Measurements from ENCODE around the gene ELAVL1.
"Not testable (repeated sequence)": the region's sequence is repeated elsewhere in the genome, so short reads cannot be mapped to it uniquely, and the experiment has no call there.

The ELAVL1 gene

DNA sequence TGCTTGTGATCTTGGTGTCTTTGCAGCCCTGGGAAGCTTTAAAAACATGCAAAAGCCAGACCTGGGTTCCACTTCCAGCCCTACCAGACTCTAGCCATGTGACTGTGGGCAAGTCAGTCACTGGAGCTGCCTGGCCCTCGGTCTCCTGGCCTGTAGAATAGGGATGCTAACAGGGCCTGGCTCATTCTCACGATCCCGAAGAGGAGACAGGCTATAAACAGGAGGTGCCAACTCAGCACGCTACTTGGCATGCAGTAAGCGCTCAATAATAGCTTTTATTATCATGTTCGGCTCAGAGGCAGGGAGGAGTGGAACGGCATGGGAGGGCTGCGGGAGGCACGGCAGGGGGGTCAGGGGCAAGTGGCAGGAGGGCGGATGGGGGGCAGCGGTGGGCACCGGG, 81.2 kb downstream of the ELAVL1 start:
- no peak for DNase-seq (ENCODE audit: low read depth, low spot score)

DNA sequence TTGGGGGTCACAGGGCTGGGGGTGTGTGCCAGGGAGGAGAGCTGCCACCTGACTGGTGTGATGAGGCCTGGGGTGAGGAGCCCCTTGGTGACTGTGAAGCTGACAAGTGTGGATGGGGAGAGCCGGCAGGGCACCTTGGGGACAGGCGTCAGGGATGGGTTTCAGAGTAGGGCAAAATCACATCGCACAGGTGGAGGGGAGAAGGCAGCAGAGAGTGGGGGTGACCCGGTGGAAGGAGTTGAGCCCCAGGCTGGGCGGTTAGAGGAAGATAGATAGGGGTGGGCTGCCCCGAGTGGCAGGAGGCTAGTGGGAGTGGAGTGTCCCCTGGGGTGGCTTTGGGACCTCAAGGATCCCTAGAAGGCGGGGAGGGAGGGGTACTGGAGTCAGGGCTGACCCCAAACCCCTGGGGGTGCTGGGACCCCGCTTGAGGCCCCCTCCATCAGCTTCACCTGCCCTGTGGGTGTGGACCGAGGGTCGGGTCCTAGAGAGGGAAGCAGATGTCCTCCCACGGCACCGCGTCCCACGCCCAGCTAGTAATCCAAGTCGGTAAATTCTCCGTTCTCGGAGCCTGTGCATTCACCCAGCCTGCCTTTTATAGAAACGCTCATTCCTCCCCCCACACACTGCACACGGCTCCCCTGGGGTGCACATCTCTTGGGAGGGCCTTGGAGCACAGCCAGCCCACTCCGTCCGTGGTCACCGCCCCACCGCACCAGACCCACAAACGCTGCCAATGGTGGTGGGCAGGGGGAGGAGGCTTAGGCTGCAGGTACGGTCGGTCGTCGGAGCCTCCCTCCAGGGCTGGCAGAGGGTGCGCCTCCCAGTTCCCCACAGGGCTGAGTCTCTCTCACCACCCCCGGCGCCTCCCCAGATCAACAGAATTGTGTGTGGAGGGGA, 81.9 kb downstream of the ELAVL1 start:
- no peak for DNase-seq (ENCODE audit: low read depth, low spot score)

DNA sequence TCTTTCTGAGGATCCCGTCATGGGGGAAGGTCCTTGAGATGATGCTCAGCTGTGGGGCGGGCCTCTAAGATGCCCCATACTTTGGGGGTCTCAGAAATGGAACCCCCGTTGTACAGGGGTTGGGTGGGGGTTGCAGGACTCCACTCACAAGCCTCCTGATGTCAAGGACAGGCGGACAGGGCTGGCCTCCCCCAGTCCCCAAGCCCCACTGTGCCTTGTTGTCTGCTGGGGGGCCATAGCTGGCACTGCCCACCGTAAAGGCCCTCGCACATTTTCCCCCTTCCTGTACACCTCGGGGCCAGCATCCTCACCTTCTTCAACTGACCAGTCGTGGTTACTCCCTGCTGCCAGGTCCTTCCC, 82.6 kb downstream of the ELAVL1 start:
- no peak for DNase-seq (ENCODE audit: low read depth, low spot score)

DNA sequence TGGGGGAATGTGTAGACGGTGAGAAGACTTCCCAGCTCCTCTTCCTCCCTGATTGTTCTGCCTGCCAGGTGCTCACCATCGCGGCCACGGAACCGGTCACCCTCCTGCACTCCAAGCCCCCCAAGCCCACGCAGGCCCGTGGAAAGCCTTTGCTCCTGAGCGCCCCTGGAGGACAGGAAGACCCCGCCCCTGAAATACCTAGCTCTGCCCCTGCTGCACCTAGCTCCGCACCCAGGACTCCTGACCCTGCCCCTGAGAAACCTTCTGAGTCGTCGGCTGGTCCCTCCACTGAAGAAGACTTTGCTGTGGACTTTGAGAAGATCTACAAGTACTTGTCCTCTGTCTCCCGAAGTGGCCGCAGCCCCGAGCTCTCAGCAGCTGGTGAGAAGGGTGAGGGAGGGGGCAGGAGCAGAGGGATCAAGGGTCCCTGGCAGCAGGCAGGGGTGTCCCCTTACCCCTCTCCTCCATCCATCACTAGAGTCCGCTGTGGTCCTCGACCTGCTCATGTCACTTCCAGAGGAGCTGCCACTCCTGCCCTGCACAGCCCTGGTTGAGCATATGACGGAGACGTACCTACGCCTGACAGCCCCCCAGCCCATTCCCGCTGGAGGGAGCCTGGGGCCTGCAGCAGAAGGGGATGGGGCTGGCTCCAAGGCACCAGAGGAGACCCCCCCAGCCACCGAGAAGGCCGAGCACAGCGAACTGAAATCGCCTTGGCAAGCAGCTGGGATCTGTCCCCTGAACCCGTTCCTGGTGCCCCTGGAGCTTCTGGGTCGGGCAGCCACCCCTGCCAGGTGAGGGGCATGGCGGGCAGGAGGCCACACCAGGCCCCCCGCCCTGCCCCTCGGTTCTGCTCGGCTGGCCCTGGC, 83.2 kb downstream of the ELAVL1 start:
- DNase-seq (ENCODE audit: low read depth, low spot score): no peak

DNA sequence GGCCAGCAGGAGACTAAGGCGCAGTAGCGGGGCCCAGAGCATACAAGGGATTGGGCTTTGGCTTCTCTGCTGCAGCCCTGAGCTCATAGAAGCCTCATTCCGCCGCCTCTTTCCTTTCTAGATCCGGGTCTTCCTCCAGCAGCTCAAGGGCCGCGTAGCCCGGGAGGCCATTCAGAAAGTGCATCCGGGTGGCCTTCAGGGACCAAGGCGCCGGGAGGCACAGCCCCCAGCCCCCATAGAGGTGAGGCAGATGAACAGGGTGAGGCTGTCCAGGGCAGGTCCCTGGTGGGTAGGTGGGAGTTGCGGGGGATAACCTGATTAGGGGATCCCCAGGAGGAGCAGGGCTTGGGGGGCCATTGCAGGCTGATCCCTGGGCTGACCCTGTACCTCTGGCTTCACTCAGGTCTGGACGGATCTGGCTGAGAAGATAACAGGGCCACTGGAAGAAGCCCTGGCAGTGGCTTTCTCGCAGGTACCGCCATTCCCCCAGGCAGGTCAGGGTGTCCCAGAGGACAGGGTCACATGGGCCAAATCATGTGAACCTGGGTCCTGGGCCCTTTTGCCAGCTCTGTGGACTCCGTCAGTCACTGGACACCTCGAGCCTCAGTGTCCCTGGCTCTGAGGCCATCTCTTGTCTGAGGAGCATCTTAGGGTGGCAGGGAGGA, 84.0 kb downstream of the ELAVL1 start:
- no peak for DNase-seq (ENCODE audit: low read depth, low spot score)

DNA sequence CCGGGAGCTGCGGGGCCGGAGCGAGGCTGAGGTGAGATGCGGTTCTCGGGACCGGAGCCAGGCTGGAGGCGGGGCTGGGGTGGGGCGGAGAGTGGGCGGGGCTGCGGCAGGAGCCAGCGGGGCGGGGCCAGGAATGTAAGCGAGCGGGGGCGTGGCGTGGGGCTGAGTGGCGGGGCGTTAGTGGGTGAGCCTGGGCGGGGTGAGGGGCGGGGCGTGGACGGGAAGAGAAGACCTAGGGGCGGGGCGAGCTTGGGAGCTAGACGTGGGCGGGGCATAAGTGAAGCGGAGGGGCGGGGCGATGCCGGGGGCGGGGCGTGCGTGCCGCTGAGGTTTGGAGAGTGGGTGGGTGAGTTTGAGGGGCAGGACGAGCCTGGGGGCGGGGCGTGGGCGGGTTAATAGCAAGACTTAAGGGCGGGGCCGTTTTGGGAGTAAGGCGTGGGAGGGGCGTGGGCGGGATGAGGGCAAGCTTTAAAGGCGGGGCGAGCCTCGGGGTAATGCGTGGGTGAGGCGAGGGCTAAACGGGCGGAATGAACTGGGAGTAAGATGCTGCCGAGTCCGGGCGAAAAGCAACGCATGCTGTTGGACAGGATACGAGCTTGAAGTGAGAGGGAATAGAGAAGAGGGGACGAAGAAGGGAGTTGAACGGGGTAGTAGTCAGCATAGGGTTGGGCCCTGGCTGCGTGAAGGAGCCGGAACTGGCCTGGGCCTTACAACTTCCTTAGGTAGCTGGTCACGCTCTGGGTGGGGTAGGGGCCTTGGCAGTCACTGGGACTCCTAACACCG, 84.7 kb downstream of the ELAVL1 start:
- DNase-seq (ENCODE audit: low read depth, low spot score): peak; percentile 99

DNA sequence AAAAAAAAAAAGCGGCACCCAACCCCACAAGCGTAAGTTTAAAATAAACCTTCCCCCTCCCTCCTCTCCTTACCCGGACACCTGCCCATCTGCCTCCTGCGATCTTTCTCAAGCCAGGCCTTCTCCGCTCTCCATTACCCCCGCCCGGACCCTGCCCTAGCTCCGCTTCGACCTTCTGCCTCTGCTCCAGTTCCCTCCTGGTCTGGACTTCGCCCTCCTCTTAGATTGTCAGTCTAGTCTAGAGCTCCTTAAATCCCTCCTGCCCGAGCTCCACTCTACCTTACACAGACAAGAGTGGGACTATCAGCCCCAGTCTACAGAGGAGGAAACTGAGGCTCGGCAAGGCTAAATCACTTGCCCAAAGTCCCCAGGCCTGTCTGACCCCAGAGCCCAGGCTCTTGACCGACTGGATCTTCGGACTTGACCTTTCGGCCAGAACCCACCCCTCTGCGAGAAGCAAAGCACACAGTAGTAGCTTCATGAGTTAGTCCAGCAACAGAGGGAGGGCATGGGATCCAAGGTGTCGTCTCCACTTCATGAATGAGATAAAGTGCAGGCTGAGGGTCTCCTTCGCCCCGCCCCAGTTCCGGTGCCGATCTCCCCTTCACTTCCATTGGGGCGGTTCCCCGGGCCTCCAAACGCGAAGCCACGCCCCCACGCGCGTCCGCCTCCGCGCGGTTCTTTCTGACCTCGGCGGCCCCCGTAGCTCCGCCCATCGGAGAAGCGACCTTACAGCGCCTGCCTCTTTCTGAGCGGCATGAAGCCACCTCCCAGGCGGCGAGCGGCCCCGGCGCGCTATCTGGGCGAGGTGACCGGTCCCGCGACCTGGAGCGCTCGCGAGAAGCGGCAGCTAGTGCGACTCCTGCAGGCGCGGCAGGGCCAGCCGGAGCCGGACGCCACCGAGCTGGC, 85.6 kb downstream of the ELAVL1 start, which contains the start of gene SNAPC2:
TSS of gene SNAPC2 (plus strand) at position 729 of the 909 bp plus-strand sequence. CDS start at position 758, 29 bp downstream.
- DNase-seq (ENCODE audit: low read depth, low spot score): peak; percentile 98

DNA sequence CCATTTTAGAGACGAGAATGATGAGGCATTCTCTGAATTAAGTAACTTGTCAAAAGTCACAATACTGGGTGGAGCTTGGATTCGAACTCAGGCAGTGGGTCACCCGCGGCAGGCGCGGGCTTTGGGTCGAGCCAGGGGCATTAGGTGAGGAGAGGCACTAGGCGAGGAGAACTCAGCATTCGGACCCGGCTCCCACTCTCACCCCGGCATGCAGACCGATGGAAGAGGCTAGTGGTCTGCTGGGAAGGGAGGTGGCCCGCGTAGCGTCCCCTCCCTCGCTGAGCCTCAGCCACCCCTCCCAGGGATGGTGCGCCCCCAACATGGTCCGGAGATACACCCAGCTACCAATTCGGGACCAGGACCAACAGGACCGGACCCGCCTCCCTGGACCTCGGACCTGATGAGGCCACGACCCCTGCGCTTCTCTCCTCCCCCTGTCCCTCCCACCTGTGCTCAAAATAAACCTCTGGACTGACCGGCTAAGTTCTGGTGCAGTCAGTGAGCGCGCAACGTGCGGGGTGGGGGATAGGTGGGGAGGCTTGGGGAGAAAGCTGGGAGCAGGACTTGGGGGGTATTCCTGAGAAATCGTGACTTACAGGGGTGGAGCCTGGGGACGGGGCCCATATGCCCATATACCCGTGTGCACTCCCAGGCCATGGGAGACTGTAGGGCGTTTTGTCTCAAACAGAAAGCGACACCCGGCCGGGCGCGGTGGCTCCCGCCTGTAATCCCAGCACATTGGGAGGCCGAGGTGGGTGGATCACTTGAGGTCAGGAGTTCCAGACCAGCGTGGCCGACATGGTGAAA, 86.6 kb downstream of the ELAVL1 start:
- no peak for DNase-seq (ENCODE audit: low read depth, low spot score)

DNA sequence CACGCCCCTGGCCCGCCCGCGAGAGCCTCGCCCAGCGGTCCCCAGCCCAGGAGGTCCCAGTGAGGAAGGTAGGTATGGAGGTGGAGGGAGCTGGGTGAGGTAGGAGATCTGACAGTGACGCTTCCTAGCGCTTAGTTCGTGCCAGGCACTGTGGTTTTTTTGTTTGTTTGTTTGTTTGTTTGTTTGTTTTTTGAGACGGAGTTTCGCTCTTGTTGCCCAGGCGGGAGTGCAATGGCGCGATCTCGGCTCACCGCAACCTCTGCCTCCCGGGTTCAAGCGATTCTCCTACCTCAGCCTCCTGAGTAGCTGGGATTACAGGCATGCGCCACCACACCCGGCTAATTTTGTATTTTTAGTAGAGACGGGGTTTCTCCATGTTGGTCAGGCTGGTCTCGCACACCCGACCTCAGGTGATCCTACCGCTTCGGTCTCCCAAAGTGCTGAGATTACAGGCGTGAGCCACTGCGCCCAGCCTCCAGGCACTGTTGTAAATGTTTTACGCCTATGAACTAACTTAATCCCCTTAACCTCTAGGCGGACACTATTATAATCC, 87.3 kb downstream of the ELAVL1 start:
- not testable (repeated sequence) for DNase-seq (ENCODE audit: low read depth, low spot score)

DNA sequence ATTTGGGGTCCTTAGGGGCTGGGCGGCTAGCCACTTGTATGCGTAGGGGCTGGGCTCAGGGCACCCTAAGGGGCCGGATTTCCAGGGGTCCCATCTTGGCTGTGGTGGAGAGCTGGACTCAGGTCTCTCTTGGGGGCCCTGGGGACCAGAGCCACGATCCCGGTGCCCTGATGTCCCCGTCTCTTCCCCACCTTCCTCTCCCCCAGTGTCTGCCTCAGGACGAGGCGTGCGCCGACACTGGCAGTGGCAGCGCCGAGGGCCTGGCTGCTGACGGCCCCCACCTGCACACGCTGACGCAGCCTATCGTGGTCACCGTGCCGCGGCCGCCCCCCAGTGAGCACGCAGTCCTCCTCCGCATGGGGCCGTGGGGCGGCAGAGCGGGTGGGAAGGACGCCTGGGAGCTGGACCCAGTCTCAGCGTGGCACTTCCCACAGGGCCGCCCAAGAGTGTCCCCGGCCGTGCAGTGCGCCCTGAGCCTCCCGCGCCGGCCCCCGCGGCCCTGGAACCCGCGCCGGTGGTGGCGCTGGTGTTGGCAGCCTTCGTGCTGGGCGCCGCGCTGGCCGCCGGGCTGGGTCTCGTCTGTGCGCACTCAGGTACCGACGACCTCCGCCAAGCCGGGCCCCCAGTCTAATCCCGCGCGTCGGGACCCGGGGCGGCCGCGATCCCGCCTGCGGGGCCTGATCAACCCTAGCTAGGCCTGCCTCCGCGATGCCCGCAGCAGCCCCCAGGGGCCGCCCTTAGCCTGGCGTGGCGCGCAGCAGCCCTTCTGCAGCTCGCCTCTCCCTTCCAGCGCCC, 88.0 kb downstream of the ELAVL1 start:
- DNase-seq (ENCODE audit: low read depth, low spot score): peak; percentile 82

DNA sequence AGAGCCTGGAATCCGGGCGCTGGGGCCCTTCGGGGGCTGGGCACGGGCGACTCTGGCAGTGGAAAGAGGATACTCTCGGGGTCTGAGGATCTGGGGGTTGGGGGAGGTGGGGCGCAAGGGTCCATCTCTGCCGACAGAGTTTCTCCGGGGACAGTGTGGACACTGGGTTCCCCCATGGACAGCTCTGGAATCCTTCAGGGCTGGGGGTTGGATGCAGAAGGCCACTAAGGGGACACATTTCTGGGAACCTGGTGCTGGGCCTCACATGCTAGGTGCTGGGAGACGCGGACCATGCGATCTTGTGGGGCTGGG, 88.5 kb downstream of the ELAVL1 start:
- no peak for DNase-seq (ENCODE audit: low read depth, low spot score)

DNA sequence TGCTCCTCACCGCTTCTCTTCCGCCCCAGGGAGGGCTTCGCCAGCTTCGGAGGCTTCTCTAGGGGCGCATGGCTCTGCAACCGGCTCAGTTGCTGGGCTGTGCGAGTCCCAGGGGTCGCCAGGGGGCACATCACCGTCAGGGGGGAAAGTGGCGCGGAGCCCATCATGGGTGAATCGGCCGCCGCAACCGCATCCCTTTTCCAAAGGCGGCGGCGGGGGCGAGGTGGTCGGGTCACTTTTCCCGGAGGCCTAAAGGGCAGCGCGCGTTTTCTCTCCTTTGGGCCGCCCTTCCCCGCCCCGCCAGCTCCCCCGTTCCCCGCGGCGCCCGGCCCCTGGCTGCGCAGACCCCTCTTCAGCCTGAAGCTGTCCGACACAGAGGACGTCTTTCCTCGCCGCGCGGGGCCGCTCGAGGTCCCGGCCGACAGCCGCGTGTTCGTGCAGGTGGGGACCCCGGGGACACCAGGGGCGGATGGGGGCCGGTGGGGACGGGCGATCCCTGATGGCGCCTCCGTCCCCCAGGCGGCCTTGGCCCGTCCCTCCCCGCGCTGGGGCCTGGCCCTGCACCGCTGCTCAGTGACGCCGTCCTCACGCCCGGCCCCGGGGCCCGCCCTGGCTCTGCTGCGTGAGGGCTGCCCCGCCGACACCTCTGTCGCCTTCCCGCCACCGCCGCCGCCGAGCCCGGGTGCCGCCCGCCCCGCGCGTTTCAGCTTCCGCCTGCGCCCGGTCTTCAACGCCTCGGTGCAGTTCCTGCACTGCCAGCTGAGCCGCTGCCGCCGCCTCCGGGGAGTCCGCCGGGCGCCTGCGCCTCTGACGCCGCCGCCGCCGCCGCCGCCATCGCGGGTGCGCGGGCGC, 89.1 kb downstream of the ELAVL1 start:
- DNase-seq (ENCODE audit: low read depth, low spot score): no peak

DNA sequence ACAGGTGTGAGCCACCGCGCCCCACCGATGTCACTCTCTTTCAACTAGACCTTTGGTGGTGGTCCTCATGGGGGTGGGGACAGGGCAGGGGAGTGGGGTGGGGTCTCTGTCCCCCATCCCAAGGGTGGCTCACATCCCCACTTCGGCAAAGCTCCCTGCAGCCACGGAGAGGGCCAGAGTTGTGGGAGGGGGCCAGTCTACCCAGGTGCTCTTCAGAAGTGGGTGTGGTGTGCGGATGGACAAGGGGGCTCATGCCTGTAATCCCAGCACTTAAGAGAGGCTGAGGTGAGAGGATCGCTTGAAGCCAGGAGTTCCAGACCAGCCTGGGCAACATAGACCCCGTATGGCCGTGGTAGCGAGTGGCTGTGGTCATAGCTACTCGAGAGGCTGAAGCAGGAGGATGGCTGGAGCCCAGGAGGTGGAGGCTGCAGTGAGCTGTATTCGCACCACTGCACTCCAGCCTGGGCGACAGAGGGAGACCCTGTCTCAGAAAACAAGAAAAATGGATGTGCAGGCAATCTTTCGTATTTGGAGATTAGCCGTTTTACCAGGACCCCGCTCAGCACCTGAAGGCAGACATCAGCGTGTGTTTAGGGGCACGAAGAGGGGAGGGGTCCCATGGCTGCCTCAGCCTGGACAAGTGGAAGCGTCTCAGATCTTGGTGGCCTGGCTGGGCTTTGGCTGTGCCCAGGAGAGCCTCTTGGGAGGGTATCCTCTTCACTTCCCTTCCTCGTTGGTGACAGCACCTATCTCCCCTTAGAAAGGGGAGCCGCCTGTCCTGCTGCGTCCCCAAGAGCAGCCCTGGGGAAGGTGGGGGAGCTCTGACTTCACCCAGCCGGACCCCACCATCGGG, 90.0 kb downstream of the ELAVL1 start:
- no peak for DNase-seq (ENCODE audit: low read depth, low spot score)

DNA sequence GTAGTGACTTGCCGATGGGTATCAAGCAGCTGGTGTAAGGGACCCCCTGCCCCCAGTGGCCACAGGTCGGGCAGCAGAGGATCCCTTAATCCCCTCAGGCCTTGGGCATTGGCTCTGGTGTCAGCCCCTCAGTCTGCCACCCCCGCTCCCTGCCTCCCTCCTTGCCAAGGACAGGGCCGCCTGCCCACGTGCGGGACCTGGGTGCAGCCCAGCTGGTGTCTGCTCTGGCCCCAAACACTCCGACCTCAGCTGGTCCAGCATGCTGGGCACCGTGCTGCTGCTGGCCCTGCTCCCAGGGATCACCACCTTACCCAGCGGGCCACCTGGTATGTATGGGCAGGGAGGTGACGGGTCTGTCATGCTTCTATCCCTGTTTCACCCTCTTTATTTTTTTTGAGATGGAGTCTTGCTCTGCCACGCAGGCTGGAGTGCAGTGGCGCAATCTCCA, 90.8 kb downstream of the ELAVL1 start, which contains the start of gene TGFBR3L:
TSS of gene TGFBR3L (plus strand) at position 233 of the 448 bp plus-strand sequence.
- no peak for DNase-seq (ENCODE audit: low read depth, low spot score)

DNA sequence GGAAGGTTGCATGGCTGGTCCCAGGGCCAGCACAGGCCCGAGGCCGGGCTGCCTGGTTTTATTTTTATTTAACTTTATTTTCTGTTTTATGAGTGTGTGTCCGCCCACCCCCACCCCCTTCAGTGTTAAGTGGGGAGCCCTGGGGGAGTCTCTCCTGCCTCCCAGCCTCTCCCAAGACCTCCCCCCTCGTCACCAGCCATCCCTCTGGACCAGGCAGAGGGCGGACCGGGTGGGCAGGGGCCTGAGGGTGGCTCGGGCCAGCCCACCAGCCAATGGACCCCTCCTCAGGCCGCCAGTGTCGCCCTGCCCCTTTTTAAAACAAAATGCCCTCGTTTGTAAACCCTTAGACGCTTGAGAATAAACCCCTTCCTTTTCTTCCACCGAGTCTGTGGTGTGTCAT, 91.3 kb downstream of the ELAVL1 start:
- DNase-seq (ENCODE audit: low read depth, low spot score): no peak

DNA sequence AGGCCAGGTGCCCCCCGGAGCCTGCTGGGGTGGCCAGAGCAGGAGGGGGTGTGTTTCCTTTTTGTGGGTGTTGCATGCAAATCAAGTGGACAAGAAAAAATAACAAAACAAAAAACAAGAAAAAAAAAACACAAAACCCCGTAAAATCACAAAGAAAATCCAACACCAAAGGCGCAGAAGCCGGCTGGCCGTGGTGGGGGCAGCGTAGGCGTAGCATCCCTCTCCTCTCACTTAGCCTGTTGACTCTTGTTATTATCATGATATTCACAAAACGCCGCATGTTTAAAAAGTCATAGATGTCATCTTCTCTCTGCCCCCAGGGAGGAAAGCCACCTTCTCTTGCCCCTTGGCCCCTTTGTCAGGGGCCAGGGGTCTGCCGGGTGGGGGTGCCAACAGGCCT, 91.8 kb downstream of the ELAVL1 start:
- DNase-seq (ENCODE audit: low read depth, low spot score): no peak

Measured in astrocyte of the hippocampus (primary cell).